Small intestine (tissue), 7 donors: ENCODE measurements around the gene COASY. TPM values are rescaled to one million over a fixed set of nuclear protein-coding genes. Genes with fewer than 3 reads are reported as not detected.
A peak's percentile ranks its signal among the peaks of the same experiment; 100 is the strongest.
"Not testable (repeated sequence)": the region's sequence is repeated elsewhere in the genome, so short reads cannot be mapped to it uniquely, and the experiment has no call there.

Experiments used
- DNase-seq, 2 donors: peaks; one replicate each; pipeline versions ENCODE4 v3.0.0 to v3.0.0-alpha.2; 2013
- FAIRE-seq: peaks from 2 replicates; lab custom pipeline; 2012; peaks lifted over from hg19 to GRCh38; lab: Jason Lieb, UNC
- H3K27ac ChIP-seq, 3 donors: one replicate each; pipeline ENCODE4 v1.5.1; 2013; ENCODE audit warnings: low read length in 2 of 3, mild to moderate bottlenecking in 2 of 3, control low read depth in 1 of 3, inconsistent platforms in 1 of 3, low read depth in 1 of 3, moderate library complexity in 1 of 3
- H3K27me3 ChIP-seq, 3 donors: one replicate each; pipeline ENCODE4 v1.6.1; 2013; ENCODE audit warnings: low read length in 3 of 3, inconsistent platforms in 1 of 3; ENCODE audit not compliant: control insufficient read depth in 3 of 3, insufficient read depth in 3 of 3
- H3K36me3 ChIP-seq, 3 donors: one replicate each; pipeline ENCODE4 v1.6.1; 2013; ENCODE audit warnings: low read length in 3 of 3, inconsistent platforms in 1 of 3, low read depth in 1 of 3, mild to moderate bottlenecking in 1 of 3, moderate library complexity in 1 of 3; ENCODE audit not compliant: control insufficient read depth in 3 of 3, insufficient read depth in 2 of 3
- H3K4me1 ChIP-seq, 3 donors: one replicate each; pipeline ENCODE4 v1.6.1; 2013; ENCODE audit warnings: low read length in 2 of 3, inconsistent platforms in 1 of 3, low read depth in 1 of 3, mild to moderate bottlenecking in 1 of 3, moderate library complexity in 1 of 3; ENCODE audit not compliant: control insufficient read depth in 3 of 3, insufficient read depth in 2 of 3
- H3K4me3 ChIP-seq, 3 donors: one replicate each; pipeline ENCODE4 v1.5.1; 2013; ENCODE audit warnings: low read length in 3 of 3, control low read depth in 1 of 3, inconsistent platforms in 1 of 3, low read depth in 1 of 3, mild to moderate bottlenecking in 1 of 3, moderate library complexity in 1 of 3
- H3K9me3 ChIP-seq, 2 donors: one replicate each; pipeline ENCODE4 v1.6.1; 2013; ENCODE audit warnings: low read depth in 1 of 2, low read length in 1 of 2; ENCODE audit not compliant: control insufficient read depth in 2 of 2, insufficient read depth in 1 of 2
- WGBS, 3 donors: extraction: QIAGEN DNeasy Blood & Tissue Kit; methylation state at CpG; one replicate each; pipeline ENCODE4 v1.1.7; 2013; 5-methylcytosine and 5-hydroxymethylcytosine counted together
- polyA plus RNA-seq, 4 donors: library from polyadenylated mRNA; stranded (reverse) in 3 of 4; unstranded in 1 of 4; fragments of 200-250 nt in 3 of 4; fragments of 120-200 nt in 1 of 4; gene quantifications; one replicate each; pipeline versions ENCODE4 v1.2.1 to v1.2.3, GENCODE V29; 2013
- donor health status: healthy with polysubstance abuse.
- donor health status: control.
- donor health status: control.
- donor health status: Bipolar disorder and iron deficiency.
- donor health status: healthy.

The COASY gene
- polyA plus RNA-seq, 4 donors, result 72.6 to 153 (median 101) TPM

DNA sequence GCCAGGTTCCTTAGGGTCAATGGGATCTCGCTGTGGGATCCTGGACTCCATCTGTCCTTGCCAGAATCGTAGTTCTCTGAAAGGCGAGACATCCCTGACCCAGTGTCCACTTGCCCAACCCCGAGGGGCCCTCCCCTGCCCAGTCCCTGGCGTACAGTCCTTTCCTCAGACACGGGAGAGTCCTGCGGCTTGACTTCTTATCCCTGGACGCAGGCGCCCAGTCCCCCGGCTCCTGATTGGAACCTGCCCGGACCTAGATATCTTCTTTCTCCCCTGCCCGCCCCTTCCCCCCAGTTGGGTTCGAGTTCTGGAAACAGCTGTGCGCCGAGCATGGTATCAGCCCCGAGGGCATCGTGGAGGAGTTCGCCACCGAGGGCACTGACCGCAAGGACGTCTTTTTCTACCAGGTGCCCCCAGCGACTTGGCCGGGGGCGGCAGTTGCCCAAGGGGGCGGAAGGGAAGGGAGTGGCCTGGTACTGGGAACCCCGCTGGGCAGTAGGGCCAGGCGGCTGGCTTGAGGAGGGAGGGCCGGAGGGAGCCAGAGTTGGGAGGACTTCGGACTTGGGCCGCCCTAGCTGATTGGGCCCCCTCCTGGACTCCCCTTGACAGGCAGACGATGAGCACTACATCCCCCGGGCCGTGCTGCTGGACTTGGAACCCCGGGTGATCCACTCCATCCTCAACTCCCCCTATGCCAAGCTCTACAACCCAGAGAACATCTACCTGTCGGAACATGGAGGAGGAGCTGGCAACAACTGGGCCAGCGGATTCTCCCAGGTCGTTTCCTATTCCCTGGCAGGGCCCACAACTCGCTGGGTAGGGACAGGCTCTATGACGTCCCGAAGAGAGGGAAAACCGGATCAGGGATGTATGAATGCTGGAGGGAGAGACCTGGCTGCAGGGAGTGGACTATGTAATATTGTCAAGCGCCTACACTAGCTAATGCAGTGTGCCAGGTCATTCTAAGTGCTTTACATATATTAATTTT, 48.2 kb downstream of the COASY start:
- 5 to 13% (median 12%) methylated on average over 27 to 35 of the region's 42 CpGs for WGBS, 3 donors
- FAIRE-seq, result not testable (repeated sequence)

DNA sequence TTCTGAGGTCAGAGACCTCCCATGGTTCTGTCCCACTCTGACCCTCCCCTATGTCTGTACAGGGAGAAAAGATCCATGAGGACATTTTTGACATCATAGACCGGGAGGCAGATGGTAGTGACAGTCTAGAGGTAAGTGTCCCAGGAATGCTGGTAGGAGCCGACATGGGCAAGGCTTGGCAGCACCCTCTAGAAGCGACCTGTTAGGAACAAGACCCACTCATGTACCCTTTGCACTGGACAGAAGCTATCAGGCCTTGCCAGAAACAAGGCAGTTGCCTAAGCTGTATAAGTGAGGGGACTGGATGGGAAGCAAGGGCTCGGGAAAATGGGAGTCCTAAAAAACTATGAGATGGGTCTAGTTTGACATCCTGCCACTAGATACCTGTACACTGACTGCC, 50.1 kb downstream of the COASY start:
- DNase-seq (no peak), FAIRE-seq (no peak)
- WGBS, 3 donors, result 95 to 98% (median 95%) methylated on average over 4 of the region's 4 CpGs
- no peak overlapping the region for H3K27ac ChIP-seq
- H3K4me1 ChIP-seq, result peaks cover 0 to 19% (median 6%) of the 10 kb centered on the region in 3 donors
- H3K4me3 ChIP-seq, result no peak overlapping the region
- H3K9me3 ChIP-seq, result no peaks in the 10 kb centered on the region
- H3K27me3 ChIP-seq, result no peaks in the 10 kb centered on the region
- peaks cover 10 to 48% (median 15%) of the 10 kb centered on the region in 3 donors for H3K36me3 ChIP-seq

More for the DNA sequence above, 48.2 kb downstream of the COASY start:
- not testable (repeated sequence) for H3K9me3 ChIP-seq, H3K27me3 ChIP-seq
- peak overlapping the region; percentile 57 to 89 (median 83) for H3K27ac ChIP-seq
- H3K36me3 ChIP-seq, result peaks cover 4 to 40% (median 12%) of the 10 kb centered on the region in 3 donors
- peak; percentile 22 to 43 for DNase-seq
- H3K4me1 ChIP-seq, result peaks cover 0 to 21% (median 8%) of the 10 kb centered on the region in 3 donors
- peak overlapping the region; percentile 68 to 82 (median 72) for H3K4me3 ChIP-seq

DNA sequence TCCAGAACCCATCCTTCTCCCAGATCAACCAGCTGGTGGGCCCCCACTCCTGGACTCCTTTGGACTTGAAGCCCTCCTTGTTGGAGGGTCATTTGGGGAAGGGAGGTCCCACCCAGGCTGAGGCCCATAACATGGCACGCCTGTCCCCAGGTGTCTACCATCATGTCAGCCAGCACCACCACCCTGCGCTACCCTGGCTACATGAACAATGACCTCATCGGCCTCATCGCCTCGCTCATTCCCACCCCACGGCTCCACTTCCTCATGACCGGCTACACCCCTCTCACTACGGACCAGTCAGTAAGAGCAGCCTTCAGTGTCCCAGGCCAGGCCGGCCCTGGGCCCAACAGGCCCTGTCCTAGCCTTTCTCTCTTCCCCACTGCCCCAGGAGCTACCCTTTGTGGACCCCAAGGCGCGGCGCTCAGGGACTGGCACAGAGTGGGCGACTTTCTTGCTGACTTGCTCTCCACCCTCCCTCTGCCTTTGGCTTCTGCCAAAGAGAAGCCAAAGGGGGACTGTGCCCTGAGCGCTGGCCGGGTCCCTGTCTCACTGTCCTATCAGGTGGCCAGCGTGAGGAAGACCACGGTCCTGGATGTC, 51.8 kb downstream of the COASY start:
- no peak for FAIRE-seq
- Histone ChIP-seq H3K27ac (no peak overlapping the region), H3K9me3 (no peaks in the 10 kb centered on the region), H3K27me3 (no peaks in the 10 kb centered on the region), H3K36me3 (peaks cover 10 to 45% (median 15%) of the 10 kb centered on the region in 3 donors), H3K4me1 (peaks cover 0 to 10% (median 2%) of the 10 kb centered on the region in 3 donors), H3K4me3 (no peak overlapping the region)
- 95 to 98% (median 96%) methylated on average over 17 of the region's 17 CpGs for WGBS, 3 donors
- no peak for DNase-seq

Other genes starting within 250 kb of the COASY start
- 100 to 1,000 TPM in 1 of 4 donors, 10 to 100 TPM in 3; 49.0 to 132 (median 66.1) TPM for gene STAT3, start 173.7 kb upstream of the COASY start, polyA plus RNA-seq
- 10 to 100 TPM in 3 of 4 donors, 1 to 10 TPM in 1; 2.7 to 81.0 (median 16.3) TPM for gene CAVIN1, start 138.9 kb upstream of the COASY start, polyA plus RNA-seq
- gene ATP6V0A1, start 103.3 kb upstream of the COASY start, polyA plus RNA-seq, result 100 to 1,000 TPM in 1 of 4 donors, 10 to 100 TPM in 3; 38.7 to 125 (median 69.2) TPM
- 10 to 100 TPM; 25.3 to 47.0 (median 32.7) TPM for gene NAGLU, start 25.9 kb upstream of the COASY start, polyA plus RNA-seq
- gene HSD17B1, start 9.2 kb upstream of the COASY start, polyA plus RNA-seq, result 1 to 10 TPM; 2.0 to 2.7 (median 2.3) TPM
- 100 to 1,000 TPM in 2 of 4 donors, 10 to 100 TPM in 2; 46.5 to 144 (median 89.4) TPM for gene MLX, start 5.0 kb downstream of the COASY start, polyA plus RNA-seq
- 1 to 10 TPM in 3 of 4 donors, under 1 TPM in 1; 0.89 to 5.7 (median 3.5) TPM for gene PSMC3IP, start 15.6 kb downstream of the COASY start, polyA plus RNA-seq
- 10 to 100 TPM in 3 of 4 donors, 1 to 10 TPM in 1; 8.4 to 42.3 (median 17.0) TPM for gene RETREG3, start 47.2 kb downstream of the COASY start, polyA plus RNA-seq
- 10 to 100 TPM; 22.8 to 43.3 (median 33.3) TPM for gene TUBG1, start 47.5 kb downstream of the COASY start, polyA plus RNA-seq
- gene TUBG2, start 97.1 kb downstream of the COASY start, polyA plus RNA-seq, result 10 to 100 TPM in 1 of 4 donors, 1 to 10 TPM in 3; 1.3 to 15.4 (median 4.9) TPM
- gene PLEKHH3, start 114.8 kb downstream of the COASY start, polyA plus RNA-seq, result 10 to 100 TPM in 2 of 4 donors, 1 to 10 TPM in 2; 2.2 to 13.4 (median 9.0) TPM
- gene CCR10, start 119.7 kb downstream of the COASY start, polyA plus RNA-seq, result 1 to 10 TPM in 2 of 4 donors, under 1 TPM in 1, not detected in 1; 0.38 to 4.6 (median 1.1) TPM
- gene CNTNAP1, start 120.4 kb downstream of the COASY start, polyA plus RNA-seq, result 1 to 10 TPM in 2 of 4 donors, under 1 TPM in 1, not detected in 1; 0.54 to 2.7 (median 2.5) TPM
- 10 to 100 TPM in 3 of 4 donors, 1 to 10 TPM in 1; 8.1 to 33.0 (median 13.0) TPM for gene EZH1, start 182.9 kb downstream of the COASY start, polyA plus RNA-seq
- 10 to 100 TPM in 2 of 4 donors, 1 to 10 TPM in 2; 1.1 to 48.2 (median 16.4) TPM for gene RAMP2, start 199.1 kb downstream of the COASY start, polyA plus RNA-seq
- gene VPS25, start 211.3 kb downstream of the COASY start, polyA plus RNA-seq, result 100 to 1,000 TPM in 2 of 4 donors, 10 to 100 TPM in 2; 85.7 to 117 (median 94.3) TPM
- 10 to 100 TPM in 1 of 4 donors, 1 to 10 TPM in 2, under 1 TPM in 1; 0.67 to 25.6 (median 1.5) TPM for gene WNK4, start 218.5 kb downstream of the COASY start, polyA plus RNA-seq
- gene COA3, start 236.6 kb downstream of the COASY start, polyA plus RNA-seq, result 100 to 1,000 TPM; 101 to 317 (median 296) TPM
- 1 to 10 TPM in 1 of 4 donors, under 1 TPM in 1, not detected in 2; 0.52 to 2.3 TPM for gene CNTD1, start 236.7 kb downstream of the COASY start, polyA plus RNA-seq